CD4-positive, alpha-beta T cell treated with Interleukin-12 subunit alpha and Interleukin-12 subunit beta, for 1 hour (primary cell): ENCODE results near the gene SNRNP200.

Source experiments
- DNase-seq: peaks from one replicate; pipeline ENCODE4 v3.0.0-alpha.2; 2020

SNRNP200 gene

GRCh38 chr2:96305091-96305978, at the start of gene SNRNP200:
Gene SNRNP200 (minus strand): TSS chr2:96305546. CDS start chr2:96305437, 109 bp downstream.
- peak; percentile 92 for DNase-seq

GRCh38 chr2:96354492-96354891, 49.1 kb upstream of the SNRNP200 start:
- DNase-seq, result no peak

- no peak for DNase-seq
These were observed 48.3 kb upstream of the SNRNP200 start for GRCh38 chr2:96353606-96354101.

- no peak for DNase-seq
These were observed 47.8 kb upstream of the SNRNP200 start for GRCh38 chr2:96353032-96353561.

GRCh38 chr2:96347395-96347794, 42.0 kb upstream of the SNRNP200 start:
- DNase-seq, result no peak

- no peak for DNase-seq
These were observed 40.6 kb upstream of the SNRNP200 start for GRCh38 chr2:96345868-96346462.

- peak; percentile 38 for DNase-seq
These were observed 40.1 kb upstream of the SNRNP200 start for GRCh38 chr2:96345438-96345837.

GRCh38 chr2:96344011-96344410, 38.7 kb upstream of the SNRNP200 start:
- peak; percentile 74 for DNase-seq

- peak; percentile 71 for DNase-seq
These were observed 36.7 kb upstream of the SNRNP200 start for GRCh38 chr2:96342085-96342484.

- DNase-seq, result no peak
These were observed 36.3 kb upstream of the SNRNP200 start for GRCh38 chr2:96341641-96342040.

GRCh38 chr2:96340493-96341414, 35.4 kb upstream of the SNRNP200 start:
- no peak for DNase-seq

- no peak for DNase-seq
These were observed 31.5 kb upstream of the SNRNP200 start for GRCh38 chr2:96336873-96337272.

- no peak for DNase-seq
These were observed 30.9 kb upstream of the SNRNP200 start for GRCh38 chr2:96336104-96336775.

GRCh38 chr2:96333708-96334107, 28.4 kb upstream of the SNRNP200 start:
- no peak for DNase-seq

GRCh38 chr2:96330407-96330806, 25.1 kb upstream of the SNRNP200 start:
- DNase-seq, result no peak

- DNase-seq, result no peak
These were observed 24.5 kb upstream of the SNRNP200 start for GRCh38 chr2:96329874-96330273.

- no peak for DNase-seq
These were observed 24.1 kb upstream of the SNRNP200 start for GRCh38 chr2:96329456-96329855.

- DNase-seq, result no peak
These were observed 21.9 kb upstream of the SNRNP200 start for GRCh38 chr2:96326990-96327820.

- no peak for DNase-seq
These were observed 21.2 kb upstream of the SNRNP200 start for GRCh38 chr2:96326564-96326963.

- DNase-seq, result peak; percentile 74
These were observed 20.5 kb upstream of the SNRNP200 start for GRCh38 chr2:96325884-96326255.
